IMR-90 (cell line): ENCODE data around the gene MIEF1. TPM values are rescaled to one million over a fixed set of nuclear protein-coding genes. Genes with fewer than 3 reads are reported as not detected.

ENCODE experiments used
- ATAC-seq: fragments of 200-7000 bp; cut with Tn5 transposase; 2 replicates; pipeline ENCODE4 v1.9.1; 2020; ENCODE audit warnings: low read depth, mild to moderate bottlenecking, moderate library complexity
- BruUV-seq: library from RNA; stranded (reverse); fragments of 400-500 nt; replicated peaks from 2 replicates; lab custom pipeline; 2021; lab: Mats Ljungman, UMichigan
- CTCF ChIA-PET: fragments of 300-600 bp; formaldehyde crosslinking; extraction: SDS; loops from one replicate; lab custom pipeline; 2021; ENCODE audit warnings: antibody characterized with exemption; lab: Yijun Ruan, JAX
- POLR2A ChIA-PET: fragments of 300-600 bp; sonication (Branson Sonifier 250); formaldehyde crosslinking; loops from one replicate; lab custom pipeline; 2022; ENCODE audit warnings: antibody characterized with exemption; ENCODE audit not compliant: unreplicated experiment; lab: Charles Lee
- DNase-seq: peaks from one replicate; pipeline ENCODE4 v3.0.0; 2013
- H2AFZ ChIP-seq: replicated peaks from 2 replicates; pipeline ENCODE3; 2013; ENCODE audit warnings: low read length, mild to moderate bottlenecking; ENCODE audit not compliant: poor library complexity
- H2AK5ac ChIP-seq: 2 replicates; pipeline ENCODE4 v1.6.1; 2013; ENCODE audit warnings: low read depth, low read length, inconsistent platforms
- H2AK9ac ChIP-seq: replicated peaks from 2 replicates; pipeline ENCODE3; 2013; ENCODE audit warnings: mild to moderate bottlenecking, low read depth, low read length, moderate library complexity; ENCODE audit not compliant: poor library complexity
- H2BK120ac ChIP-seq: 2 replicates; pipeline ENCODE4 v1.6.1; 2013; ENCODE audit warnings: low read depth, low read length, inconsistent platforms
- H2BK15ac ChIP-seq: 3 replicates; pipeline ENCODE4 v1.6.1; 2013; ENCODE audit warnings: low read depth, low read length, inconsistent platforms
- H2BK20ac ChIP-seq: 2 replicates; pipeline ENCODE4 v1.6.1; 2013; ENCODE audit warnings: low read depth, mild to moderate bottlenecking, inconsistent platforms, low read length, moderate library complexity
- H2BK5ac ChIP-seq: 2 replicates; pipeline ENCODE4 v1.6.1; 2013; ENCODE audit warnings: mild to moderate bottlenecking, low read depth, low read length, inconsistent platforms; ENCODE audit not compliant: poor library complexity, severe bottlenecking
- H3K14ac ChIP-seq: replicated peaks from 2 replicates; pipeline ENCODE4 v1.6.1; 2013; ENCODE audit warnings: low read depth, low read length, inconsistent platforms
- H3K18ac ChIP-seq: 2 replicates; pipeline ENCODE4 v1.6.1; 2013; ENCODE audit warnings: low read depth, low read length, control low read depth
- H3K23ac ChIP-seq: 2 replicates; pipeline ENCODE4 v1.6.1; 2013; ENCODE audit warnings: low read depth, low read length, inconsistent platforms
- H3K27ac ChIP-seq: 2 replicates; pipeline ENCODE4 v1.5.1; 2013; ENCODE audit warnings: mild to moderate bottlenecking, control low read depth, low read length; ENCODE audit not compliant: insufficient read depth
- H3K27me3 ChIP-seq: 2 replicates; pipeline ENCODE4 v1.6.1; 2013; ENCODE audit warnings: low read length; ENCODE audit not compliant: control insufficient read depth, insufficient read depth
- H3K36me3 ChIP-seq: 2 replicates; pipeline ENCODE4 v1.6.1; 2013; ENCODE audit warnings: low read length, mixed read lengths; ENCODE audit not compliant: control insufficient read depth, insufficient read depth
- H3K4ac ChIP-seq: 2 replicates; pipeline ENCODE4 v1.6.1; 2013; ENCODE audit warnings: low read depth, low read length, inconsistent platforms
- H3K4me1 ChIP-seq: 2 replicates; pipeline ENCODE4 v1.6.1; 2013; ENCODE audit warnings: low read length, mixed read lengths; ENCODE audit not compliant: control insufficient read depth, insufficient read depth
- H3K4me2 ChIP-seq: 2 replicates; pipeline ENCODE4 v1.6.1; 2013; ENCODE audit warnings: low read depth, mild to moderate bottlenecking, control low read depth, low read length, moderate library complexity
- H3K4me3 ChIP-seq: 2 replicates; pipeline ENCODE4 v1.5.1; 2013; ENCODE audit warnings: low read depth, mild to moderate bottlenecking, control low read depth, low read length, moderate library complexity; ENCODE audit not compliant: insufficient read depth
- H3K56ac ChIP-seq: 2 replicates; pipeline ENCODE4 v1.6.1; 2013; ENCODE audit warnings: low read length, inconsistent platforms; ENCODE audit not compliant: insufficient read depth; ENCODE audit errors: extremely low read depth
- H3K79me1 ChIP-seq, 2 experiments: 2 replicates each; pipeline ENCODE4 v1.6.1; 2013; ENCODE audit warnings: low read length in 2 of 2, inconsistent platforms in 1 of 2, low read depth in 1 of 2
- H3K9ac ChIP-seq: 2 replicates; pipeline ENCODE4 v1.6.1; 2013; ENCODE audit warnings: low read depth, low read length, control low read depth
- H3K9me1 ChIP-seq: 2 replicates; pipeline ENCODE4 v1.6.1; 2013; ENCODE audit warnings: low read length, inconsistent platforms; ENCODE audit not compliant: insufficient read depth
- H3K9me3 ChIP-seq: 2 replicates; pipeline ENCODE4 v1.6.1; 2013; ENCODE audit warnings: low read length; ENCODE audit not compliant: control insufficient read depth, insufficient read depth
- H4K20me1 ChIP-seq: 2 replicates; pipeline ENCODE4 v1.6.1; 2013; ENCODE audit warnings: low read length, inconsistent platforms; ENCODE audit not compliant: insufficient read depth
- H4K5ac ChIP-seq: 2 replicates; pipeline ENCODE4 v1.6.1; 2013; ENCODE audit warnings: mild to moderate bottlenecking, low read depth, low read length, control low read depth
- H4K8ac ChIP-seq, 2 experiments: 2 replicates each; pipeline ENCODE4 v1.6.1; 2013; ENCODE audit warnings: low read depth in 2 of 2, low read length in 2 of 2, control low read depth in 1 of 2, inconsistent platforms in 1 of 2
- H4K91ac ChIP-seq: 2 replicates; pipeline ENCODE4 v1.6.1; 2013; ENCODE audit warnings: low read depth, low read length, inconsistent platforms; ENCODE audit not compliant: insufficient read depth
- BHLHE40 ChIP-seq: fragments of 150-350 bp; IDR thresholded peaks from 2 replicates; pipeline ENCODE4 v1.6.1; 2016; ENCODE audit warnings: mild to moderate bottlenecking, low read depth, low read length
- CEBPB ChIP-seq: IDR thresholded peaks from 2 replicates; pipeline ENCODE4 v1.6.1; 2012; ENCODE audit warnings: low read depth, low read length, improper control_type of control experiment
- CHD1 ChIP-seq: IDR thresholded peaks from 2 replicates; pipeline ENCODE4 v1.6.1; 2012; ENCODE audit warnings: low read depth, low read length, improper control_type of control experiment
- CTCF ChIP-seq: conservative IDR thresholded peaks from 2 replicates; pipeline ENCODE4 v1.5.1; 2012; ENCODE audit warnings: mild to moderate bottlenecking, low read depth, low read length, improper control_type of control experiment
- ELK1 ChIP-seq: fragments of 150-350 bp; IDR thresholded peaks from 2 replicates; pipeline ENCODE4 v1.6.1; 2016; ENCODE audit warnings: low read depth, mild to moderate bottlenecking, low read length, moderate library complexity, borderline replicate concordance
- FOS ChIP-seq: fragments of 150-350 bp; IDR thresholded peaks from 2 replicates; pipeline ENCODE4 v1.6.1; 2016; ENCODE audit warnings: low read depth, low read length
- MAFK ChIP-seq: IDR thresholded peaks from 2 replicates; pipeline ENCODE4 v1.6.1; 2012; ENCODE audit warnings: low read depth, low read length, improper control_type of control experiment
- MXI1 ChIP-seq: IDR thresholded peaks from 2 replicates; pipeline ENCODE4 v1.6.1; 2012; ENCODE audit warnings: low read depth, mild to moderate bottlenecking, low read length, moderate library complexity, borderline replicate concordance
- NFE2L2 ChIP-seq: fragments of 150-350 bp; IDR thresholded peaks from 2 replicates; pipeline ENCODE4 v1.6.1; 2016; ENCODE audit warnings: low read depth, mild to moderate bottlenecking, low read length
- RAD21 ChIP-seq: IDR thresholded peaks from 2 replicates; pipeline ENCODE4 v1.6.1; 2012; ENCODE audit warnings: low read length, improper control_type of control experiment
- RCOR1 ChIP-seq: IDR thresholded peaks from 2 replicates; pipeline ENCODE4 v1.6.1; 2012; ENCODE audit warnings: mild to moderate bottlenecking, low read length, improper control_type of control experiment; ENCODE audit not compliant: insufficient replicate concordance
- RFX5 ChIP-seq: IDR thresholded peaks from 2 replicates; pipeline ENCODE4 v1.8.0; 2012; ENCODE audit warnings: low read depth, mild to moderate bottlenecking, low read length, moderate library complexity
- SMC3 ChIP-seq: fragments of 150-350 bp; IDR thresholded peaks from 2 replicates; pipeline ENCODE4 v1.6.1; 2016; ENCODE audit warnings: low read depth, mild to moderate bottlenecking, antibody characterized with exemption, low read length, moderate library complexity
- WGBS, 2 experiments: methylation state at CpG; one replicate each; pipeline versions ENCODE4 v1.1.5 to v1.1.7; 2013; ENCODE audit warnings: missing lambda C conversion rate in 2 of 2; ENCODE audit not compliant: insufficient read length in 1 of 2; ENCODE audit errors: extremely low coverage in 2 of 2; 5-methylcytosine and 5-hydroxymethylcytosine counted together
- dilution Hi-C: fragments of 300-500 bp; cut with HindIII; formaldehyde crosslinking; loops from one replicate; pipeline ENCODE4 v1.14.3; 2018; ENCODE audit warnings: low sequenced_read_pairs; ENCODE audit not compliant: unreplicated experiment
- in situ Hi-C: fragments of 300-500 bp; cut with MboI; formaldehyde crosslinking; loops from 3 replicates; pipeline ENCODE4 v1.14.3; 2019; ENCODE audit warnings: low sequenced_read_pairs, inconsistent platforms, mixed read lengths
- intact Hi-C: fragments of 100-400 bp; cut with micrococcal nuclease; formaldehyde crosslinking; loops from 2 replicates; pipeline ENCODE4 v1.10.0; 2022
- polyA plus RNA-seq, 3 experiments: library from polyadenylated mRNA; depleted of rRNA; stranded (reverse); fragments of >200 nt; gene quantifications; 2 replicates each; pipeline ENCODE4 v1.2.3, GENCODE V29; 2012; ENCODE audit warnings: low replicate concordance in 1 of 3
- total RNA-seq: library from RNA; depleted of rRNA; stranded (reverse); fragments of >200 nt; gene quantifications from 2 replicates; pipeline ENCODE4 v1.2.3, GENCODE V29; 2012

The MIEF1 gene
- total and polyA plus RNA-seq, 2 of the 4 experiments (the other 2 are of a cell fraction): 9.7 to 16.9 TPM

GRCh38 chr22:39546889-39547586, 44.9 kb downstream of the MIEF1 start (continued):
- TF ChIP-seq RFX5: no peak

GRCh38 chr22:39547587-39547947, 45.5 kb downstream of the MIEF1 start:
- H2BK20ac ChIP-seq: no peak overlapping the region
- H3K27ac ChIP-seq: no peak overlapping the region
- no peak overlapping the region for H3K4me3 ChIP-seq
- no peak overlapping the region for H2BK120ac ChIP-seq
- no TSS peak for BruUV-seq
- no peak overlapping the region for H4K8ac ChIP-seq
- no peak overlapping the region for H2AFZ ChIP-seq
- no peak overlapping the region for H4K91ac ChIP-seq
- no peak overlapping the region for H3K9ac ChIP-seq
- no peak overlapping the region for H2AK9ac ChIP-seq
- peaks cover 42% of the 10 kb centered on the region for H3K27me3 ChIP-seq
- peaks cover 3% of the 10 kb centered on the region; the same call in 1 of the 2 replicates for H3K4me1 ChIP-seq
- H3K14ac ChIP-seq: no peak overlapping the region
- H4K20me1 ChIP-seq: peaks cover 15% of the 10 kb centered on the region
- no peaks in the 10 kb centered on the region for H3K9me3 ChIP-seq
- no peaks in the 10 kb centered on the region for H3K36me3 ChIP-seq
- H3K18ac ChIP-seq: no peak overlapping the region
- no peak overlapping the region for H4K5ac ChIP-seq
- H3K9me1 ChIP-seq: peaks cover 12% of the 10 kb centered on the region; the same call in 1 of the 2 replicates
- no peak overlapping the region for H2BK5ac ChIP-seq
- ChIA-PET CTCF (interaction anchor here (1.2 kb wide), 2 partner anchors 12 to 477 kb away, joined by 4 read pairs; no protein-coding TSS in a partner anchor), POLR2A (no interaction called here)
- H2AK5ac ChIP-seq: no peak overlapping the region
- H3K56ac ChIP-seq: no peak overlapping the region
- in situ Hi-C loops (no loop called here), dilution Hi-C loops (no loop called here), intact Hi-C loops (no loop called here)
- DNase-seq (no peak), ATAC-seq (no peak)
- no peak overlapping the region for H3K4me2 ChIP-seq
- H2BK15ac ChIP-seq: no peak overlapping the region
- H3K79me1 ChIP-seq: no peaks in the 10 kb centered on the region
- no peak overlapping the region for H3K4ac ChIP-seq
- no peak overlapping the region for H3K23ac ChIP-seq
- WGBS, 2 experiments: 14% methylated on average over 1 of the region's 2 CpGs; no CpG with 5 or more reads in 1 of the 2 experiments
- TF ChIP-seq CHD1 (no peak), NFE2L2 (no peak), RCOR1 (no peak), CTCF (no peak), MAFK (no peak), BHLHE40 (no peak), CEBPB (no peak), RAD21 (no peak), RFX5 (no peak), ELK1 (no peak), MXI1 (no peak), FOS (no peak), SMC3 (no peak)
